Measurements from ENCODE around the gene C17orf67.

- TF ChIP-seq, protein P1, sequence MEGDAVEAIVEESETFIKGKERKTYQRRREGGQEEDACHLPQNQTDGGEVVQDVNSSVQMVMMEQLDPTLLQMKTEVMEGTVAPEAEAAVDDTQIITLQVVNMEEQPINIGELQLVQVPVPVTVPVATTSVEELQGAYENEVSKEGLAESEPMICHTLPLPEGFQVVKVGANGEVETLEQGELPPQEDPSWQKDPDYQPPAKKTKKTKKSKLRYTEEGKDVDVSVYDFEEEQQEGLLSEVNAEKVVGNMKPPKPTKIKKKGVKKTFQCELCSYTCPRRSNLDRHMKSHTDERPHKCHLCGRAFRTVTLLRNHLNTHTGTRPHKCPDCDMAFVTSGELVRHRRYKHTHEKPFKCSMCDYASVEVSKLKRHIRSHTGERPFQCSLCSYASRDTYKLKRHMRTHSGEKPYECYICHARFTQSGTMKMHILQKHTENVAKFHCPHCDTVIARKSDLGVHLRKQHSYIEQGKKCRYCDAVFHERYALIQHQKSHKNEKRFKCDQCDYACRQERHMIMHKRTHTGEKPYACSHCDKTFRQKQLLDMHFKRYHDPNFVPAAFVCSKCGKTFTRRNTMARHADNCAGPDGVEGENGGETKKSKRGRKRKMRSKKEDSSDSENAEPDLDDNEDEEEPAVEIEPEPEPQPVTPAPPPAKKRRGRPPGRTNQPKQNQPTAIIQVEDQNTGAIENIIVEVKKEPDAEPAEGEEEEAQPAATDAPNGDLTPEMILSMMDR (IDR thresholded peaks at IDR 0.05 in 2 of 3, conservative IDR thresholded peaks at IDR 0.05 in 1 of 3; ENCODE audit: control insufficient read depth in 2 of 3, extremely low read depth in 1 of 3, insufficient read depth in 1 of 3, low read depth in 3 of 3, low read length in 3 of 3) = no peak
- no peak for TF ChIP-seq NKRF (conservative IDR thresholded peaks at IDR 0.05)
- TF ChIP-seq BCL3 (IDR thresholded peaks at IDR 0.05; ENCODE audit: borderline replicate concordance, insufficient read depth, low read depth, low read length, poor library complexity, severe bottlenecking) = no peak
Observed at GRCh38 chr17:56777859-56778258, 55.9 kb downstream of the C17orf67 start.
